Central memory CD4-positive, alpha-beta T cell (primary cell): ENCODE data around the gene FAU.

ENCODE experiments used
- DNase-seq: peaks from one replicate; pipeline ENCODE4 v3.0.0; 2022

Gene FAU

DNA sequence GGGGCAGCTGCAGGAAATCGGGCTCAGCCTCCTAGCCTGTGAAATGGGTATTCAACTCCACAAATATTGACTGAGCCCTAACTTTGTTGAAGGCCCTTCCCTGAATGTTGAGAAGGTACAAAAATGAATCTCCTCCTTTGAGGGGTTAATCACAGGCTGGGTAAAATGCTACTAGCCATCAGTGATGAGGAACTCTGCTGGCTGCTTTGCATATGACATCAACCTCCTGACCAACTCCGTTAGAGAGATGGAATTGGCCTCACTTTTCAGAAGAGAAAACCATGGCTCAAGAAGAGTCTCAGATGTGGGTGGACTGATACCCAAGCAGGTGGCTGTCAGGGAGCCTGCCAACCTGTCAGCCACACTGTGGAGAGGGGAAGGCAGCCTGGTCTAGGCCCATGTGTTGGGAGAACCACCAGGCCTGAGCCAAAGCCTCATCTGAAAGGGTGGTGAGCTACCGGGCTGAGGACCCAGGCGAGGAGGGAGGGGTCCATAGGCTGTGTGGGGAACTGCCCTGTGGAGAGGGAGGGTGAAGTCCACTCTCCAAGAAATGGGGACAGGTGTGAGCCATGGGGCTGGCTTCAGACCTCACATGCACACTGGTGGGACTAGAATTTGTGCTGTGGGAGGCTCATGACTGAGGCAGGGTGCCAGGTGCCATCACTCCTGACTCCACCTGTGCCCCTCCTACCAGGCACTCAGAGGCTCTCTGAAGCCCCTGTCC, 49.9 kb downstream of the FAU start:
- DNase-seq, result no peak
